ENCODE measurements around the gene GALNT8.

DNA sequence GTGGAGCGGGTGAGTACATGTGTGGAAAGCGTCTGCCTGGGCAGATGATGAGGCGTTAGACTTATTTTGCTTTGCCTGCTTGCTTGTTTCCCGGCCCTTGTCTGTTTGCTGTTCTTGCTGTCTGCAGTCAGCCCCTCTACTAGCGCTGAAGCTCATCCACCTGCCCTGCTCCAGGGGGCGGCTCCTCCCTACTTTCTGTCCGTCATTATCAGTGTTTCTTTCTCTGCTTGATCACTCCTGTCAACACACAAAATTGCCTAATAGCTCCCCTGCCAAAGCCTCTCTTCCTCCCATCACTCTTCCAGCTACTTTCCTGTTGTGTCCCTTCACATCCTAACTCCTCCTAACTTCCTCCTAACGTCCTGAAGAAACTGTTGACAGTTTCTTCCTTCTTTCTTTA, 34.9 kb upstream of the GALNT8 start:
- TF ChIP-seq EZH2 (IDR thresholded peaks at IDR 0.05; ENCODE audit: low read depth, unreplicated experiment) (no peak), POLR2AphosphoS5 (IDR thresholded peaks at IDR 0.05; ENCODE audit: low read depth) (no peak), STAT1 (IDR thresholded peaks at IDR 0.05; ENCODE audit: unreplicated experiment) (no peak), EZH2phosphoT487 (IDR thresholded peaks at IDR 0.05; ENCODE audit: unreplicated experiment) (no peak), ZNF114 (CRISPR knock-in tag; IDR thresholded peaks at IDR 0.05) (no peak), CREB1 (CRISPR knock-in tag; IDR thresholded peaks at IDR 0.05; ENCODE audit: low read depth) (no peak), NANOG (IDR thresholded peaks at IDR 0.05; ENCODE audit: borderline replicate concordance) (no peak), JUNB (IDR thresholded peaks at IDR 0.05; ENCODE audit: unreplicated experiment) (no peak)
- TF ChIP-seq, protein P1, sequence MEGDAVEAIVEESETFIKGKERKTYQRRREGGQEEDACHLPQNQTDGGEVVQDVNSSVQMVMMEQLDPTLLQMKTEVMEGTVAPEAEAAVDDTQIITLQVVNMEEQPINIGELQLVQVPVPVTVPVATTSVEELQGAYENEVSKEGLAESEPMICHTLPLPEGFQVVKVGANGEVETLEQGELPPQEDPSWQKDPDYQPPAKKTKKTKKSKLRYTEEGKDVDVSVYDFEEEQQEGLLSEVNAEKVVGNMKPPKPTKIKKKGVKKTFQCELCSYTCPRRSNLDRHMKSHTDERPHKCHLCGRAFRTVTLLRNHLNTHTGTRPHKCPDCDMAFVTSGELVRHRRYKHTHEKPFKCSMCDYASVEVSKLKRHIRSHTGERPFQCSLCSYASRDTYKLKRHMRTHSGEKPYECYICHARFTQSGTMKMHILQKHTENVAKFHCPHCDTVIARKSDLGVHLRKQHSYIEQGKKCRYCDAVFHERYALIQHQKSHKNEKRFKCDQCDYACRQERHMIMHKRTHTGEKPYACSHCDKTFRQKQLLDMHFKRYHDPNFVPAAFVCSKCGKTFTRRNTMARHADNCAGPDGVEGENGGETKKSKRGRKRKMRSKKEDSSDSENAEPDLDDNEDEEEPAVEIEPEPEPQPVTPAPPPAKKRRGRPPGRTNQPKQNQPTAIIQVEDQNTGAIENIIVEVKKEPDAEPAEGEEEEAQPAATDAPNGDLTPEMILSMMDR (conservative IDR thresholded peaks at IDR 0.05; ENCODE audit: low read depth in 2 of 2), result peak in 1 of 2 experiments; percentile 30; a peak in 2 of 4 replicates
- TF ChIP-seq, protein P2, sequence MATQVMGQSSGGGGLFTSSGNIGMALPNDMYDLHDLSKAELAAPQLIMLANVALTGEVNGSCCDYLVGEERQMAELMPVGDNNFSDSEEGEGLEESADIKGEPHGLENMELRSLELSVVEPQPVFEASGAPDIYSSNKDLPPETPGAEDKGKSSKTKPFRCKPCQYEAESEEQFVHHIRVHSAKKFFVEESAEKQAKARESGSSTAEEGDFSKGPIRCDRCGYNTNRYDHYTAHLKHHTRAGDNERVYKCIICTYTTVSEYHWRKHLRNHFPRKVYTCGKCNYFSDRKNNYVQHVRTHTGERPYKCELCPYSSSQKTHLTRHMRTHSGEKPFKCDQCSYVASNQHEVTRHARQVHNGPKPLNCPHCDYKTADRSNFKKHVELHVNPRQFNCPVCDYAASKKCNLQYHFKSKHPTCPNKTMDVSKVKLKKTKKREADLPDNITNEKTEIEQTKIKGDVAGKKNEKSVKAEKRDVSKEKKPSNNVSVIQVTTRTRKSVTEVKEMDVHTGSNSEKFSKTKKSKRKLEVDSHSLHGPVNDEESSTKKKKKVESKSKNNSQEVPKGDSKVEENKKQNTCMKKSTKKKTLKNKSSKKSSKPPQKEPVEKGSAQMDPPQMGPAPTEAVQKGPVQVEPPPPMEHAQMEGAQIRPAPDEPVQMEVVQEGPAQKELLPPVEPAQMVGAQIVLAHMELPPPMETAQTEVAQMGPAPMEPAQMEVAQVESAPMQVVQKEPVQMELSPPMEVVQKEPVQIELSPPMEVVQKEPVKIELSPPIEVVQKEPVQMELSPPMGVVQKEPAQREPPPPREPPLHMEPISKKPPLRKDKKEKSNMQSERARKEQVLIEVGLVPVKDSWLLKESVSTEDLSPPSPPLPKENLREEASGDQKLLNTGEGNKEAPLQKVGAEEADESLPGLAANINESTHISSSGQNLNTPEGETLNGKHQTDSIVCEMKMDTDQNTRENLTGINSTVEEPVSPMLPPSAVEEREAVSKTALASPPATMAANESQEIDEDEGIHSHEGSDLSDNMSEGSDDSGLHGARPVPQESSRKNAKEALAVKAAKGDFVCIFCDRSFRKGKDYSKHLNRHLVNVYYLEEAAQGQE (IDR thresholded peaks at IDR 0.05; ENCODE audit: unreplicated experiment), result no peak
